ENCODE data around the gene CELF1.

The CELF1 gene

DNA sequence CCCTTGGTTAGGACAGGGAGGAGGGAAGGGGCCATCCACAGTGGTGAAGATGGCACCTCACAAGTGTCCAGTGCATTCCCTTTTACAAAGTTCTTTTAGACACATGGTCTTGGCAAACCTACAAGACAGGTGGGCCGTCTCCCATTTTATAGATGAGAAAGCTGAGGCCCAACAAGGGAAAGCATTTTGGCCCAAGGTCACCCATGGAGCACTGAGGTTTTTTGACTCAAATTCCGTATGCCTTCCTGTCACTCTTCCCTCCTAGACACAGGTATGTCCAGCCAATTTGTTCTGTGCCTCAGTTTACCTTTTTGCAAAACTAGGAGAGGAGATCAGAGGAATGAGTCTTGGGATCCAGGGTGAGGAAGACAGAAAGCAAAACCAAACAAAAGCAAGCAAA is 40.0 kb upstream of the CELF1 start:
- no peak for DNase-seq (ENCODE audit: low read depth)
- no peak overlapping the region for H3K4me3 ChIP-seq (ENCODE audit: low read depth, low read length)
- TF ChIP-seq, protein P1, sequence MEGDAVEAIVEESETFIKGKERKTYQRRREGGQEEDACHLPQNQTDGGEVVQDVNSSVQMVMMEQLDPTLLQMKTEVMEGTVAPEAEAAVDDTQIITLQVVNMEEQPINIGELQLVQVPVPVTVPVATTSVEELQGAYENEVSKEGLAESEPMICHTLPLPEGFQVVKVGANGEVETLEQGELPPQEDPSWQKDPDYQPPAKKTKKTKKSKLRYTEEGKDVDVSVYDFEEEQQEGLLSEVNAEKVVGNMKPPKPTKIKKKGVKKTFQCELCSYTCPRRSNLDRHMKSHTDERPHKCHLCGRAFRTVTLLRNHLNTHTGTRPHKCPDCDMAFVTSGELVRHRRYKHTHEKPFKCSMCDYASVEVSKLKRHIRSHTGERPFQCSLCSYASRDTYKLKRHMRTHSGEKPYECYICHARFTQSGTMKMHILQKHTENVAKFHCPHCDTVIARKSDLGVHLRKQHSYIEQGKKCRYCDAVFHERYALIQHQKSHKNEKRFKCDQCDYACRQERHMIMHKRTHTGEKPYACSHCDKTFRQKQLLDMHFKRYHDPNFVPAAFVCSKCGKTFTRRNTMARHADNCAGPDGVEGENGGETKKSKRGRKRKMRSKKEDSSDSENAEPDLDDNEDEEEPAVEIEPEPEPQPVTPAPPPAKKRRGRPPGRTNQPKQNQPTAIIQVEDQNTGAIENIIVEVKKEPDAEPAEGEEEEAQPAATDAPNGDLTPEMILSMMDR (IDR thresholded peaks at IDR 0.05; ENCODE audit: insufficient read depth, low read depth, low read length, missing control alignments), result no peak

DNA sequence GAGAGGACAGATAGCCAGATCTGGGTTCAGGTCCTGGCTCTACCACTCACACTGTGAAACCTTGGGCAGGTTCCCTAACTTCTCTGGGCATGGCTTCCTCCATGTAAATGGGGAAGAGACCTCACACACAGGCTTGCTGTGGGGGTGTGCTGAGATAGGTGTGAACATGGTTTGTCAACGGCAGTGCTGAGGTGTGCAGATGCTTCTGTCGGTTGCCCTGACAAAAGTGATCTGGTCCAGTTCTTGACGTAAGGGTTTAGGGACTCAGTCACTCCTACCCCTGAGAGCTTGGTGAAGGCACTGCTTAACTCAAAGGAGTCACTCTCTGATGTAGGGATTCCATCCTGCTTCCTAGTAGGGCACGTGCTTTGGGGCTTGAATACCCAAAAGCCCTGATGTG is 39.3 kb upstream of the CELF1 start:
- no peak overlapping the region for H3K4me3 ChIP-seq (ENCODE audit: low read depth, low read length)
- no peak for DNase-seq (ENCODE audit: low read depth)
- TF ChIP-seq, protein P1 (IDR thresholded peaks at IDR 0.05; ENCODE audit: insufficient read depth, low read depth, low read length, missing control alignments), result no peak

DNA sequence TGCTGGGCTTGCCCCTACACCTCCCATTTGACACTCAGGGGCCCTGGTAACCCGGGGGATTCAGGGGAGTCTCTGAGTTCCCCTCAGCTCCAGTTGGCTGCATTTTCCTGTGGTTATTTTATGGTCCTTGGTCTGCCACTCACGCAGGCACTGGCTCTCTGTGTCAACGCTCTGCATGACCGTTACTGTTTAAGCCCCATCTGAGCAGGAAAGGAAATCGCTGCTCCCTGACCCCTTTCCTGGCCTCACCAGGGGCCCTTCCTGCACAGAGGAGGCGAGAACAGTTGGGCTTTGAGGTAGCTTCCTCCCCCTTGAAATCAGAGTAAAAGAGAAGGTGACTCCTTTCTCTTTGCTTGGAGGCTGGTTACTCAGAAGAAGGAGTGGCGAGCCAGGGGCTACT is 38.8 kb upstream of the CELF1 start:
- no peak for DNase-seq (ENCODE audit: low read depth)
- no peak overlapping the region for H3K4me3 ChIP-seq (ENCODE audit: low read depth, low read length)

DNA sequence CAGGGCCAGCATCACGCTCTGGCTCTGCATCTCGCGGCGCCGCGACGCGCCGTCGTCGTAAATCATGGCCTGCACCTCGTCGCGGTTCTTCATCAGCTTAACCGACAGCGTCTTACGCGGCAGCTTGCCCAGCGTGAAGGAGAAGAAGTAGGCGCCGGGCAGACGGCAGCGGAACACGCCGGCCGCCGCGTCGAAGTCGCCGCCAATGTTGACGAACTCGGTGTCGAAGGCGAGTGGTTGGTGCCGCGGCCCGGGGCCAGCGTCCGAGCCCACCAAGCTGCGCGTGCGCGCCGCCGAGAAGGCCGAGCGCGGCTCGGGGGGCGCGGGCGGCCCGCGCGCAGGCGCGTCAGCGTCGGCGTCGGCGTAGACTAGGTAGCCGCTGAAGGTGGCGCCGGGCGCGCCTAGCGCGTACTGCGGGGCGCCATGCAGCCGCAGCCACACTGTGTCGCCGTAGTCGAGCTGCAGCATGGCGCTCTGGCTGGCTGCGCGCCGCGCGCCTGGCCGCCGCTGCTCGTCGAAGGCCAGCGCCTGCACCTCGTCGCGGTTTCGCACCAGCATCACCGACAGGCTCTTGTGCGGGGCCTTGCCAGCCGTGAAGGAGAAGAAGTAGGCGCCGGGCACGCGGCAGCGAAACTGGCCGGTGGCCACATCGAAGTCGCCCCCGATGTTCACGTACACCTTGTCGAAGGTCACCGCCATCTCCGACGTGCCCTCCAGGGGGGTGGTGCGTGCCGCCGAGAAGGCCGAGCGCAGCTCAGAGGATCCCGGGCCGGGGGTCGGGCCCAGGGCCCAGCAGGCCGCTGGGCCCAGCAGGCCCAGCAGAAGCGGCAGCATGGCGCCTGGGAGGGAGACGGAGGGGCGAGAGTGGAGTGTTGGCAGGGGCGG is 37.3 kb upstream of the CELF1 start:
- no peak overlapping the region for H3K4me3 ChIP-seq (ENCODE audit: low read depth, low read length)
- DNase-seq (ENCODE audit: low read depth), result no peak
- TF ChIP-seq, protein P1 (IDR thresholded peaks at IDR 0.05; ENCODE audit: insufficient read depth, low read depth, low read length, missing control alignments), result no peak

More for the DNA sequence above, 38.8 kb upstream of the CELF1 start:
- TF ChIP-seq, protein P1 (IDR thresholded peaks at IDR 0.05; ENCODE audit: insufficient read depth, low read depth, low read length, missing control alignments), result no peak

DNA sequence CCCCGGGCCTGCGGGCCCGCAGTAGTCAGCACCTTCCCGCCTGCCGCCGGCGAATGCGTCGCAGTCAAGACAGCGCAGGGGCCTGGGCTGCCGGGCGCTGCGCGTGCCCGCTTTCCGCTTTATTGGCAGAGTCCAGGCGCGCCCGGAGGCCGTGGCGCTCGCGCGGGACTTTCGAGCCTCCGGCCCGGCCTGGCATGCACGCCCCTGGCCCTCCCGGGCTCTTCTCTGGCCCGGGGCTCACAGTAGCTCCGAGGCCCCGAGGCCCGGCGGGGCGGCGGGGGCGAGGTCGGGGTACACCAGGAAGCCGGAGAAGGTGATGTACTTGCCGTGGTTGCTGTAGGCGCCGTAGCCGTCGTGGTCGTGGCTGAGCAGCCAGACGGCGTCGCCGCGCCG is 36.6 kb upstream of the CELF1 start:
- no peak overlapping the region for H3K4me3 ChIP-seq (ENCODE audit: low read depth, low read length)
- no peak for DNase-seq (ENCODE audit: low read depth)
- TF ChIP-seq, protein P1 (IDR thresholded peaks at IDR 0.05; ENCODE audit: insufficient read depth, low read depth, low read length, missing control alignments), result no peak

DNA sequence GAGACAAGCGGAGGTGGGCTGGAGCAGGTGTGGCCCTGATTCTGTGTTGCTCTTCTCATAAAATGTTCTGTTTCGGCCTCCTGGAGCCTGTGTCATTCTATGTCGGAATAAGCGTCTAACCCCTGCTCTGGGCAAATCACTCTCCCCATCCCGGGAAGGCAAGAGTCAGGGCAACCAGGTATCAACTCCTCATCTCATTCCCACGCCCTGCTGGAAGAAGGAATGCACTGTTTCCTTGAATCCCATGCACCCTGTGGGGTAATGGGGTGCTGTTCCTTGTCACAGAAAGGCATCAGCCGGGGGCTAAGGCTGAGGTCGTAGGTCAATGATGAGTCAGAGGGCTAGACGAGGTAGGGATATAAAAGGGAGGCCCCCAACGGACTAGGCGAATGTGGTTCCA is 36.2 kb upstream of the CELF1 start:
- no peak overlapping the region for H3K4me3 ChIP-seq (ENCODE audit: low read depth, low read length)
- DNase-seq (ENCODE audit: low read depth), result no peak
- TF ChIP-seq, protein P1 (IDR thresholded peaks at IDR 0.05; ENCODE audit: insufficient read depth, low read depth, low read length, missing control alignments), result no peak

Data from GM12865 (cell line).